Natural killer cell treated with Interleukin-12 subunit alpha and Interleukin-12 subunit beta and Interleukin-15 and Interleukin-18, amount 100 ng/mL, for 72 hours (primary cell): ENCODE measurements around the gene BPIFB2. TPM values are rescaled to one million over a fixed set of nuclear protein-coding genes. Genes with fewer than 3 reads are reported as not detected.
A peak's percentile ranks its signal among the peaks of the same experiment; 100 is the strongest.
"Not testable (repeated sequence)": the region's sequence is repeated elsewhere in the genome, so short reads cannot be mapped to it uniquely, and the experiment has no call there.

Source experiments
- ATAC-seq, 2 donors: fragments of 150-1000 bp; cut with Tn5 transposase in 1 of 2; sonication (Bioruptor Pico), chemical (Tn5 transposase) in 1 of 2; 2 replicates each; pipeline ENCODE4 v1.10.0; 2021
- DNase-seq: peaks from one replicate; pipeline ENCODE4 v3.0.0; 2022; ENCODE audit warnings: low spot score
- H3K27ac Mint-ChIP-seq, 2 donors: 1 replicate in 1 of 2; 2 replicates in 1 of 2; pipeline ENCODE4 v1.8.0; 2022; ENCODE audit warnings: mixed read lengths in 2 of 2, mild to moderate bottlenecking in 1 of 2, moderate library complexity in 1 of 2
- H3K27me3 Mint-ChIP-seq, 2 donors: 1 replicate in 1 of 2; 2 replicates in 1 of 2; pipeline ENCODE4 v1.8.0; 2022; ENCODE audit warnings: mixed read lengths in 2 of 2
- H3K36me3 Mint-ChIP-seq: one replicate; pipeline ENCODE4 v1.8.0; 2022; ENCODE audit warnings: mixed read lengths
- H3K4me1 Mint-ChIP-seq, 2 donors: 1 replicate in 1 of 2; 2 replicates in 1 of 2; pipeline ENCODE4 v1.8.0; 2022; ENCODE audit warnings: low read depth in 2 of 2, mixed read lengths in 2 of 2, mild to moderate bottlenecking in 1 of 2
- H3K4me3 Mint-ChIP-seq: one replicate; pipeline ENCODE4 v1.8.0; 2022; ENCODE audit warnings: mixed read lengths
- H3K9me3 Mint-ChIP-seq: 2 replicates; pipeline ENCODE4 v1.8.0; 2022; ENCODE audit warnings: mixed read lengths
- total RNA-seq, 2 donors: library from RNA; stranded (reverse); gene quantifications; one replicate each; pipeline ENCODE4 v1.2.3, GENCODE V29; 2022

BPIFB2 gene
- total RNA-seq, 2 donors from 2014 or later: not detected

DNA sequence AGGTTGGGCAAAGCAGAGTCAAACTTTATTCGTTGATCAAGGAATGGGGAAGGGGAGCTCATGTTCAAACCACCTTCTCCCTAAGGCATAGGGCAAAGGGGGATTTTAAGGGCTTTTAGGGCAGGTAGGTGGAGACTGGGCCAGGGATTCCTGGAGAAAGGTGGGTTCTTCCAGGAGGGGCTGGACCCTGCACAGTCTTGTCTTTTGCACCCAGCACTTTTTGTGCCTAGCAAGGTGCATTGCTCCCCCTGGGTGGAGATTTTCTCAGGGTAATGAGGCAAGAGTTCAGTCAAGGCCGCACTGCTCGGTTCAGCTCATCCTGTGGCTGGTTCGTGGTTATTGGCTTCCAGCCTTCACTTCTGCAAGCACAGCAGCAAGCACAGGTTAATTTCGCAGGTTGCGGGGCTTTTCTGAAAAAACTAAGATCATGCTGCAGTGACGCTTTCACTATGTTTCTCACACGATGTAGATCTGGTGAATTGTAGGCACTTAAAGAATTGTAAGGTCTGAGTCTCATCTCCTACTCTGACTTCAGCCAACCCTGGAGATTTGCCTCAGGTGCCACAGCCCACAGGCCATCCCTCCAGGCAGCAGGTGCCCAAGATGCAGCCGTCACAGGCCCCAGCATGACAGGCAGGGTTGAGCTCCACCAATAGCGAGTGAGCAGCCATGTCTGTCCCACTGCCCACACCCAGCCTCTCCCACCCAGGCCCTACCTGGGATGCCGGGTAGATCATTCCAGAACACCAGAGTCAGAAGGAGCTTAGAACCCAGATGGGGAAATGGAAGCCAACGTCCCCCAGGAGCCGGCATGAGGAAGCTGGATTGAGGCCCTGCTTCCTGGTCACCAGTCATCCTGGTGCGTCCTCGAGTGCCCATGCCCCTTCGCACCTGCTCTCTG is 40.4 kb upstream of the BPIFB2 start:
- Mint-ChIP-seq H3K27ac (peak overlapping the region in 1 of 2 donors; percentile 45), H3K4me3 (peak overlapping the region; percentile 13), H3K9me3 (no peaks in the 10 kb centered on the region), H3K27me3 (no peaks in the 10 kb centered on the region), H3K4me1 (peaks cover 20 to 26% of the 10 kb centered on the region in 2 donors), H3K36me3 (no peaks in the 10 kb centered on the region)
- peak; percentile 38 to 45 for ATAC-seq
- peak; percentile 61 for DNase-seq

- Mint-ChIP-seq H3K27ac (peak overlapping the region in 1 of 2 donors; percentile 45), H3K4me1 (peaks cover 20 to 26% of the 10 kb centered on the region in 2 donors), H3K27me3 (no peaks in the 10 kb centered on the region), H3K9me3 (no peaks in the 10 kb centered on the region), H3K36me3 (no peaks in the 10 kb centered on the region), H3K4me3 (no peak overlapping the region)
- peak; percentile 42 for DNase-seq
- ATAC-seq: no peak
Observed at GRCh38 chr20:32967961-32968457, 39.5 kb upstream of the BPIFB2 start.

GRCh38 chr20:32968478-32969241 is 38.8 kb upstream of the BPIFB2 start:
- Mint-ChIP-seq H3K27ac (no peak overlapping the region), H3K36me3 (no peaks in the 10 kb centered on the region), H3K4me1 (peaks cover 20 to 26% of the 10 kb centered on the region in 2 donors), H3K9me3 (no peaks in the 10 kb centered on the region), H3K4me3 (no peak overlapping the region), H3K27me3 (no peaks in the 10 kb centered on the region)
- ATAC-seq: no peak
- DNase-seq: no peak

- Mint-ChIP-seq H3K27ac (peak overlapping the region in 1 of 2 donors; percentile 43), H3K4me1 (peaks cover 15 to 26% of the 10 kb centered on the region in 2 donors), H3K27me3 (no peaks in the 10 kb centered on the region), H3K36me3 (no peaks in the 10 kb centered on the region), H3K4me3 (peak overlapping the region; percentile 20), H3K9me3 (no peaks in the 10 kb centered on the region)
- no peak for ATAC-seq
- DNase-seq: peak; percentile 49
Observed at GRCh38 chr20:32969356-32970114, 38.0 kb upstream of the BPIFB2 start.

DNA sequence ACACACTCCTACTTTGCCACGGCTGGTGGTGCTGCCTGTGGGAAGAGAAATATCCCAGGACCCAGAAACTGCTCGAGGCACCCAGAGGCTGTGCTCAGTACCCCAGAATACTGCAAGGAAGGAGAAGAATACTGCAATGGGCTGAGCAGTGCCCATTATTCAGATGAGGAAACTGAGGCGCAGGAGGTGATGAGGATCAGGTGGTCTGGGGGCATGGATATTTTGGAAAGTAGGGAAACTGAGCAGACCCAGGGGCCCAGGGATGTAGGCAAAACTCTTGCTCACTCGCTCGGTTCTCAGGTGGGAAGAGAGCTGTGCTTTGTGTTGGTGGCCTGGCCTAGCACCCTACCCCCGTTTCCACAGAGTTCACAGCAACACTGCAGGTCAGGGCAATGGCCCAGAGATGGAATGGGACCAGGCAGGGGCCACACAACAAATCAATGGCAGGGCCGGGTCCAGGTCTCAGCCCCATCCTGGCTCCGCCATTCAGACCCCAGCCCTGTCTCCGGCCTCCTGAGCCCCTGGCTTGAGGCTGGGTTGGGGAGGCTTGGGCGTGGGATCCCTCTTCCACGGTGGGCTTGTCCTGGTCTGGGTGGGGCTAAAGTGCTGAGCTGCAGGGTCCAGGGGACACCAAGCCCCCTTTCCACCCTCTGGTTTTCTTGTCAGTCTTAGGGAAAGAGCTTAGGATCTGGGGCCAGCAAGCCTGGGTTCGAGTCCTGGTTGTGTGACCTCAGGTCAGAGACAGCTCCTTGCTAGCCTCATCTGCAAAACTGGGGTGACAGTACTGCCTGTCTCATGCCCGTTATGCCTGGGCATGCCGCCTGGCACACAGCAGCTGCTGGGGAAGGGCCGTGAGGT is 37.2 kb upstream of the BPIFB2 start:
- Mint-ChIP-seq H3K27me3 (no peaks in the 10 kb centered on the region), H3K27ac (peak overlapping the region in 1 of 2 donors; percentile 43), H3K36me3 (no peaks in the 10 kb centered on the region), H3K4me1 (peaks cover 22 to 29% of the 10 kb centered on the region in 2 donors), H3K9me3 (no peaks in the 10 kb centered on the region), H3K4me3 (peak overlapping the region; percentile 20)
- DNase-seq: peak; percentile 51
- no peak for ATAC-seq

- H3K36me3 Mint-ChIP-seq: no peaks in the 10 kb centered on the region
- peak; percentile 25 for DNase-seq
- H3K4me3 Mint-ChIP-seq: no peak overlapping the region
- H3K9me3 Mint-ChIP-seq: no peaks in the 10 kb centered on the region
- peaks cover 22 to 28% of the 10 kb centered on the region in 2 donors for H3K4me1 Mint-ChIP-seq
- no peak overlapping the region for H3K27ac Mint-ChIP-seq
- ATAC-seq: no peak
- H3K27me3 Mint-ChIP-seq: no peaks in the 10 kb centered on the region
Observed at GRCh38 chr20:32970973-32971300, 36.6 kb upstream of the BPIFB2 start.

DNA sequence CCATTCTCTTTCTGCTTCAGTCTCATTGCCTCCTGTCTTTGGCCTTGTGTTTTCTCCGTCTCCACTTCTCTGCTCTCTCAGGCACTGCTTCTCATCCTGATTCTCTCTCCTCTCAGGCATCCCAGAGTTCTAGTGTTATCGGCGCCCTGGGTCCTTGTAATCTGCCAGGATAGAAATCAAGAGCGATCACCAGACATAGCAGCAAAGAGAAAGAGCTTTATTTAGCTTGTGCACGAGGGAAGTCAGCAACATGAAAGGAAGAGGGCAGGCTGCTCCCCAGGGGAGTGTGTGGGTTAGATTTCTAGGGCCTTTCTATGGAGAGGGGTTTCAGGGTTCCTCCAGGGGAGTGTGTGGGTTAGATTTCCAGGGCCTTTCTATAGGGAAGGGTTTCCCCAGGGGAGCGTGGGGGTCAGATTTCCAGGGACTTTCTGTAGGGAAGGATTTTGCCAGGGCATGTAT is 35.8 kb upstream of the BPIFB2 start:
- DNase-seq (no peak), ATAC-seq (peak; percentile 22 to 33)
- H3K27ac Mint-ChIP-seq: no peak overlapping the region
- H3K4me3 Mint-ChIP-seq: no peak overlapping the region
- H3K4me1 Mint-ChIP-seq: peaks cover 19 to 28% of the 10 kb centered on the region in 2 donors
- H3K9me3 Mint-ChIP-seq: no peaks in the 10 kb centered on the region
- H3K27me3 Mint-ChIP-seq: no peaks in the 10 kb centered on the region
- no peaks in the 10 kb centered on the region for H3K36me3 Mint-ChIP-seq

DNA sequence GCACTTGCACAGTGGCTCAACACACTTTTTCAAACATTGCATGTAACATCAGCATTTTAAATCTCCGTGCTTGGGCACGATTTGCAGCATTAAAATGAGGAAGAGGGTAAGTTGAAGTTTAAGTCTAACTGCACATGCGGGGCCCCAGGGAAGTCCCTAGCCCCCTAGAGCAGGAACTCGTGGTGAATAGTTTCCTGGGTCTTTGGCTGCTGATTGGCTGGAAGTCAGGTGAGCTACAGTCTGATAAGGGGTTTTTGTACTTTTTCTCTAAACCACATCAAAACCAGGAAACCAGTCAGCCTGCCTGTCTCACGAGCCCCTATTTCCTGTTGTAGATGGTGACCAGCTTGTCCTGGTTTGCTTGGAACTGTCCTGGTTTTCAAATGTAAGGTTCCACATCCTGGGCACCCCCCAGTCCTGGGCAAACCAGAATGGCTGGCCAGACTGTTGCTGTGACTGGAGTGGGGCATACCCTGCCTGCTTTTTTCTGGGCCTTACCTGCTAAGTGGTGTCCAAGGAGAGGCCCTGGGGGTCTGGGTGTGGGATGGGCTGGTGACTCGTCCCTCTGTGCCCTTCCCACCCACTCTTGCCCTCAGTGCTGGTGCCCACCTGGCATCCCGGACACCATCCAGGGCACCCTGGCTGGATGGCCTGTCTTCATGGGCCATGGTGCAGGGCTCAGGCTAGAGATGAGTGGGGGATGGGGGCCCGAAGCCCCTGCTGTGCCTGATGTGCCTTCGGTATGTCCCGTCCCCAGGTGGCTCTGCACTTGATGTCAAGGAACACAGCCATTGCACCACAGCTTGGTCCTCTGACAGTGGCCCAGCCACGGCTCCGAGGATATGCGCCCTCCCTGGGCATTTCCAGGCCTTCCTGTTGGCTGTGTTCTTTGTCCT is 35.1 kb upstream of the BPIFB2 start:
- no peak overlapping the region for H3K27ac Mint-ChIP-seq
- no peak overlapping the region for H3K4me3 Mint-ChIP-seq
- ATAC-seq: peak; percentile 86 to 89
- no peaks in the 10 kb centered on the region for H3K27me3 Mint-ChIP-seq
- H3K9me3 Mint-ChIP-seq: no peaks in the 10 kb centered on the region
- H3K36me3 Mint-ChIP-seq: no peaks in the 10 kb centered on the region
- peak; percentile 77 for DNase-seq
- H3K4me1 Mint-ChIP-seq: peaks cover 12 to 22% of the 10 kb centered on the region in 2 donors

DNA sequence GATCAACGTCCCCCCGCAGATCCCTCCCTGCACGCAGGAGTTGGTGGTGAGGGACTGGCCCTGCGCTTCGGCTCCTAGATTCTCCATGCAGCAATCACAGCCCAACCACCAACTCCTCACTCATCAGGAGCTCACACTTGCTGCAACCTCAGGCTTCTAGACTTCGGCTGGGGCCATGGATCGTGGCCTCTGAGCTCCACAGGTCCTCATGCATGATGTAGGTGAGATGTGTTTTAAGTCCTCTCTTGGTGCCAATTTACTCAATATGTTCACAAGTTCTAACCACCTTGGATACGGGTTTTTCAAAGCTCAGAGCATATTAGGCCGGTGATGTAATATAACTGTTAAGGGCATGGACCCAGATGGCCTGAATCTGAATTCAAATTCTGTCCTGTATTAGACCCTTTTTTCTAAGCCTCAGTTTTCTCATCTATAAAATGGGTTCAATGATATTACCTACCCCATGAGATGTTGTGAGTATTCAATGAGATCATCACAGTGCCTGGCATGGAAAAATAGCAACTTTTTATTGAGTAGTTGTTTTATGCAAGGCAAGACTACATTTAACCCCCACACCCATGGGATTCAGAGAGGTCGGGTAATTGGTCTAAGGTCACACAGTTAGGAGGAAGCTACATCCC is 34.3 kb upstream of the BPIFB2 start:
- Mint-ChIP-seq H3K4me1 (peaks cover 7 to 18% of the 10 kb centered on the region in 2 donors), H3K9me3 (no peaks in the 10 kb centered on the region), H3K36me3 (no peaks in the 10 kb centered on the region), H3K27me3 (no peaks in the 10 kb centered on the region), H3K4me3 (no peak overlapping the region), H3K27ac (no peak overlapping the region)
- DNase-seq (peak; percentile 54), ATAC-seq (peak; percentile 36 to 40)

DNA sequence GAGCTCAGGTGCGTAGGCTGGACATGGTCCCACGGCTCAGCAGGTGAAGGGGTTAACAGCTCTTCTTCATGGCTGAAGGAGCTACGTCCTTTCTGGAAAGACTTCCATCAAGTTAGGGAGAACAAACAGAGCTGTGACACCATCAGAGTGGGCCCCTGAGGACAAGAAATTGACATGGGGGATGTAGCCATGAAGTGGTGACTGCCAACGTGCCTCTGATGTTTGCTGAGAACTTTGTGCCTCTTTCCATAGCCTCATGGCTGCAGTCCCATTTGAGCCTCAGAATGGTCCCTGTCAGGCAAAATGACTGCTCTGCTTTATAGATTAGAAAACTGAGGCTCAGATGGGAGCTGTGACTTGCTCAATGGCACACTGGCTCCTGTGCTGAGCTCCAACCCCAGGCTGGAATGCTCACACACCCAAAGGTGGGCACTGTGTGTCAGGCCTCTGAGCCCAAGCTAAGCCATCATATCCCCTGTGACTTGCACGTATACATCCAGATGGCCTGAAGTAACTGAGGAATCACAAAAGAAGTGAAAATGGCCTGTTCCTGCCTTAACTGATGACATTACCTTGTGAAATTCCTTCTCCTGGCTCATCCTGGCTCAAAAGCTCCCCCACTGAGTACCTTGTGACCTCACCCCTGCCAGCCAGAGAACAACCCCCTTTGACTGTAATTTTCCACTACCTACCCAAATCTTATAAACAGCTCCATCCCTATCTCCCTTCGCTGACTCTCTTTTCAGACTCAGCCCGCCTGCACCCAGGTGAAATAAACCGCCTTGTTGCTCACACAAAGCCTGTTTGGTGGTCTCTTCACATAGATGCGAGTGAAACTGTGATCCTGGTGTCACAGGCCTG is 33.1 kb upstream of the BPIFB2 start:
- not testable (repeated sequence) for H3K36me3 Mint-ChIP-seq, ATAC-seq, H3K27me3 Mint-ChIP-seq, H3K9me3 Mint-ChIP-seq, H3K4me3 Mint-ChIP-seq
- peaks cover 7 to 15% of the 10 kb centered on the region in 2 donors for H3K4me1 Mint-ChIP-seq
- DNase-seq: peak; percentile 31
- peak overlapping the region in 1 of 2 donors; percentile 7 for H3K27ac Mint-ChIP-seq

DNA sequence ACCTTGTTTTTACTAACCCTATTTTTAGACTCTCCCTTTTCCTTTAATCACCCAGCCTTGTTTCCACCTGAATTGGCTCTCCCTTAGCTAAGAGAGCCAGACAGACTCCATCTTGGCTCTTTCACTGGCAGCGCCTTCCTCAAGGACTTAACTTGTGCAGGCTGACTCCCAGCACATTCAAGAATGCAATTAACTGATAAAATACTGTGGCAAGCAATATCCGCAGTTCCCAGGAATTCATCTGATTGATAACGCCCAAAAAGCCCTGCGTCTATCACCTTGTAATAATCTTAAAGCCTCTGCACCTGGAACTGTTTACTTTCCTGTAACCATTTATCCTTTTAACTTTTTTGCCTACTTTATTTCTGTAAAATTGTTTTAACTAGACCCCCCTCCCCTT is 32.4 kb upstream of the BPIFB2 start:
- H3K9me3 Mint-ChIP-seq, H3K36me3 Mint-ChIP-seq, DNase-seq, ATAC-seq, H3K4me3 Mint-ChIP-seq, H3K27me3 Mint-ChIP-seq: not testable (repeated sequence)
- Mint-ChIP-seq H3K4me1 (peaks cover 7 to 12% of the 10 kb centered on the region in 2 donors), H3K27ac (peak overlapping the region in 1 of 2 donors; percentile 7)
